H1 (cell line): ENCODE data around the gene HINT2. TPM values are rescaled to one million over a fixed set of nuclear protein-coding genes. Genes with fewer than 3 reads are reported as not detected.

Experiments
- EGR1 ChIP-seq: IDR thresholded peaks from 2 replicates; pipeline ENCODE4 v1.6.1; 2011; ENCODE audit warnings: low read depth, low read length, borderline replicate concordance
- FOSL1 ChIP-seq: IDR thresholded peaks from 2 replicates; pipeline ENCODE4 v1.6.1; 2011; ENCODE audit warnings: mild to moderate bottlenecking, low read depth, low read length, moderate library complexity; ENCODE audit not compliant: insufficient read depth
- GABPA ChIP-seq: IDR thresholded peaks from 2 replicates; pipeline ENCODE4 v1.6.1; 2011; ENCODE audit warnings: mild to moderate bottlenecking, low read length, moderate library complexity, borderline replicate concordance; ENCODE audit not compliant: insufficient read depth
- HDAC2 ChIP-seq, 2 experiments: fragments of 300-600 bp in 1 of 2; sonication (generic) in 1 of 2; IDR thresholded peaks; 2 replicates each; pipeline ENCODE4 v1.6.1; 2011 to 2012; ENCODE audit warnings: low read depth in 2 of 2, low read length in 2 of 2, mild to moderate bottlenecking in 2 of 2, moderate library complexity in 2 of 2, borderline replicate concordance in 1 of 2, inconsistent platforms in 1 of 2
- MAFK ChIP-seq: IDR thresholded peaks from 2 replicates; pipeline ENCODE4 v1.6.1; 2012; ENCODE audit warnings: low read depth, mild to moderate bottlenecking, improper control_type of control experiment, low read length
- SIRT6 ChIP-seq: IDR thresholded peaks from one replicate; pipeline ENCODE4 v1.7.1; 2012; ENCODE audit warnings: low read length, inconsistent platforms
- SP2 ChIP-seq: IDR thresholded peaks from 2 replicates; pipeline ENCODE4 v1.6.1; 2012; ENCODE audit warnings: mild to moderate bottlenecking, low read length, inconsistent platforms
- SP4 ChIP-seq: IDR thresholded peaks from 2 replicates; pipeline ENCODE4 v1.6.1; 2012; ENCODE audit warnings: low read length, inconsistent platforms
- TAF1 ChIP-seq: IDR thresholded peaks from 2 replicates; pipeline ENCODE4 v1.6.1; 2011; ENCODE audit warnings: mild to moderate bottlenecking, low read depth, low read length
- TAF7 ChIP-seq: optimal IDR thresholded peaks from 2 replicates; pipeline ENCODE3; 2011; ENCODE audit warnings: low read depth, mild to moderate bottlenecking, inconsistent platforms, low read length, moderate library complexity, borderline replicate concordance
- USF2 ChIP-seq: IDR thresholded peaks from 2 replicates; pipeline ENCODE4 v1.6.1; 2011; ENCODE audit warnings: low read length, improper control_type of control experiment
- polyA plus RNA-seq, 7 experiments: library from polyadenylated mRNA; depleted of rRNA in 3 of 7; stranded (reverse) in 5 of 7; unstranded in 2 of 7; fragments of >200 nt in 5 of 7; fragments of 200-250 nt in 2 of 7; gene quantifications; 1 replicate in 5 of 7; 2 replicates in 1 of 7; 4 replicates in 1 of 7; pipeline versions ENCODE4 v1.2.1 to v1.2.3, GENCODE V29; 2011 to 2013; ENCODE audit warnings: missing spikeins in 2 of 7, mixed read lengths in 2 of 7
- total RNA-seq: library from RNA; stranded (reverse); fragmentation: NEBNext Ultra II Directional; extraction: Animal tissue kit (Norgen Biotek cat#: 25700); gene quantifications from 2 replicates; pipeline ENCODE4 v1.2.1, GENCODE V29; 2021
- TF ChIP-seq, protein P1 (sequence below): fragments of 300-600 bp; sonication (generic); IDR thresholded peaks from 2 replicates; pipeline ENCODE4 v1.7.1; 2012; ENCODE audit warnings: low read length, moderate library complexity, mild to moderate bottlenecking, inconsistent platforms; ENCODE audit not compliant: insufficient replicate concordance

Gene HINT2
- total and polyA plus RNA-seq, 2 of the 8 experiments (the other 6 are each of a cell fraction or from before 2014, with no cell fraction given): 32.1 to 51.2 TPM

DNA sequence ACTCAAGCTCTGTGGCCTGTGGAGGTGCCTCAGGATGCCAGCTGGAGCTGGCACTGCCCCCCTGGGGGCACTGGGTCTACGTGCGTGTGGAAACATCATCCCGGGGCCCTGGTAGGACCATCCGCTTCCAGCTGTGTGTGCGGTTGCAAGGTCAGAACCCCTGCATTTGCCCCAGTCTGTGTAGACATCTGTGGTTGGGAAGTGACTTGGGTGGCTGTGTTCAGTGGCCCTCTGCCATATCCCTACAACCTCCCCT is 26.7 kb upstream of the HINT2 start (continued):
- TF ChIP-seq, protein P1, sequence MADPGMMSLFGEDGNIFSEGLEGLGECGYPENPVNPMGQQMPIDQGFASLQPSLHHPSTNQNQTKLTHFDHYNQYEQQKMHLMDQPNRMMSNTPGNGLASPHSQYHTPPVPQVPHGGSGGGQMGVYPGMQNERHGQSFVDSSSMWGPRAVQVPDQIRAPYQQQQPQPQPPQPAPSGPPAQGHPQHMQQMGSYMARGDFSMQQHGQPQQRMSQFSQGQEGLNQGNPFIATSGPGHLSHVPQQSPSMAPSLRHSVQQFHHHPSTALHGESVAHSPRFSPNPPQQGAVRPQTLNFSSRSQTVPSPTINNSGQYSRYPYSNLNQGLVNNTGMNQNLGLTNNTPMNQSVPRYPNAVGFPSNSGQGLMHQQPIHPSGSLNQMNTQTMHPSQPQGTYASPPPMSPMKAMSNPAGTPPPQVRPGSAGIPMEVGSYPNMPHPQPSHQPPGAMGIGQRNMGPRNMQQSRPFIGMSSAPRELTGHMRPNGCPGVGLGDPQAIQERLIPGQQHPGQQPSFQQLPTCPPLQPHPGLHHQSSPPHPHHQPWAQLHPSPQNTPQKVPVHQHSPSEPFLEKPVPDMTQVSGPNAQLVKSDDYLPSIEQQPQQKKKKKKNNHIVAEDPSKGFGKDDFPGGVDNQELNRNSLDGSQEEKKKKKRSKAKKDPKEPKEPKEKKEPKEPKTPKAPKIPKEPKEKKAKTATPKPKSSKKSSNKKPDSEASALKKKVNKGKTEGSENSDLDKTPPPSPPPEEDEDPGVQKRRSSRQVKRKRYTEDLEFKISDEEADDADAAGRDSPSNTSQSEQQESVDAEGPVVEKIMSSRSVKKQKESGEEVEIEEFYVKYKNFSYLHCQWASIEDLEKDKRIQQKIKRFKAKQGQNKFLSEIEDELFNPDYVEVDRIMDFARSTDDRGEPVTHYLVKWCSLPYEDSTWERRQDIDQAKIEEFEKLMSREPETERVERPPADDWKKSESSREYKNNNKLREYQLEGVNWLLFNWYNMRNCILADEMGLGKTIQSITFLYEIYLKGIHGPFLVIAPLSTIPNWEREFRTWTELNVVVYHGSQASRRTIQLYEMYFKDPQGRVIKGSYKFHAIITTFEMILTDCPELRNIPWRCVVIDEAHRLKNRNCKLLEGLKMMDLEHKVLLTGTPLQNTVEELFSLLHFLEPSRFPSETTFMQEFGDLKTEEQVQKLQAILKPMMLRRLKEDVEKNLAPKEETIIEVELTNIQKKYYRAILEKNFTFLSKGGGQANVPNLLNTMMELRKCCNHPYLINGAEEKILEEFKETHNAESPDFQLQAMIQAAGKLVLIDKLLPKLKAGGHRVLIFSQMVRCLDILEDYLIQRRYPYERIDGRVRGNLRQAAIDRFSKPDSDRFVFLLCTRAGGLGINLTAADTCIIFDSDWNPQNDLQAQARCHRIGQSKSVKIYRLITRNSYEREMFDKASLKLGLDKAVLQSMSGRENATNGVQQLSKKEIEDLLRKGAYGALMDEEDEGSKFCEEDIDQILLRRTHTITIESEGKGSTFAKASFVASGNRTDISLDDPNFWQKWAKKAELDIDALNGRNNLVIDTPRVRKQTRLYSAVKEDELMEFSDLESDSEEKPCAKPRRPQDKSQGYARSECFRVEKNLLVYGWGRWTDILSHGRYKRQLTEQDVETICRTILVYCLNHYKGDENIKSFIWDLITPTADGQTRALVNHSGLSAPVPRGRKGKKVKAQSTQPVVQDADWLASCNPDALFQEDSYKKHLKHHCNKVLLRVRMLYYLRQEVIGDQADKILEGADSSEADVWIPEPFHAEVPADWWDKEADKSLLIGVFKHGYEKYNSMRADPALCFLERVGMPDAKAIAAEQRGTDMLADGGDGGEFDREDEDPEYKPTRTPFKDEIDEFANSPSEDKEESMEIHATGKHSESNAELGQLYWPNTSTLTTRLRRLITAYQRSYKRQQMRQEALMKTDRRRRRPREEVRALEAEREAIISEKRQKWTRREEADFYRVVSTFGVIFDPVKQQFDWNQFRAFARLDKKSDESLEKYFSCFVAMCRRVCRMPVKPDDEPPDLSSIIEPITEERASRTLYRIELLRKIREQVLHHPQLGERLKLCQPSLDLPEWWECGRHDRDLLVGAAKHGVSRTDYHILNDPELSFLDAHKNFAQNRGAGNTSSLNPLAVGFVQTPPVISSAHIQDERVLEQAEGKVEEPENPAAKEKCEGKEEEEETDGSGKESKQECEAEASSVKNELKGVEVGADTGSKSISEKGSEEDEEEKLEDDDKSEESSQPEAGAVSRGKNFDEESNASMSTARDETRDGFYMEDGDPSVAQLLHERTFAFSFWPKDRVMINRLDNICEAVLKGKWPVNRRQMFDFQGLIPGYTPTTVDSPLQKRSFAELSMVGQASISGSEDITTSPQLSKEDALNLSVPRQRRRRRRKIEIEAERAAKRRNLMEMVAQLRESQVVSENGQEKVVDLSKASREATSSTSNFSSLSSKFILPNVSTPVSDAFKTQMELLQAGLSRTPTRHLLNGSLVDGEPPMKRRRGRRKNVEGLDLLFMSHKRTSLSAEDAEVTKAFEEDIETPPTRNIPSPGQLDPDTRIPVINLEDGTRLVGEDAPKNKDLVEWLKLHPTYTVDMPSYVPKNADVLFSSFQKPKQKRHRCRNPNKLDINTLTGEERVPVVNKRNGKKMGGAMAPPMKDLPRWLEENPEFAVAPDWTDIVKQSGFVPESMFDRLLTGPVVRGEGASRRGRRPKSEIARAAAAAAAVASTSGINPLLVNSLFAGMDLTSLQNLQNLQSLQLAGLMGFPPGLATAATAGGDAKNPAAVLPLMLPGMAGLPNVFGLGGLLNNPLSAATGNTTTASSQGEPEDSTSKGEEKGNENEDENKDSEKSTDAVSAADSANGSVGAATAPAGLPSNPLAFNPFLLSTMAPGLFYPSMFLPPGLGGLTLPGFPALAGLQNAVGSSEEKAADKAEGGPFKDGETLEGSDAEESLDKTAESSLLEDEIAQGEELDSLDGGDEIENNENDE: no peak
- TF ChIP-seq USF2 (no peak), TAF1 (no peak), FOSL1 (no peak), SP2 (no peak), SP4 (no peak), HDAC2 (IDR thresholded peaks at IDR 0.05; ENCODE audit: borderline replicate concordance in 1 of 2, low read depth in 2 of 2, low read length in 2 of 2) (no peak), SIRT6 (no peak), EGR1 (no peak), MAFK (no peak), GABPA (no peak), TAF7 (no peak)
